ENCODE data around the gene GBP1. TPM values are rescaled to one million over a fixed set of nuclear protein-coding genes. Genes with fewer than 3 reads are reported as not detected.

The GBP1 gene
- total RNA-seq, 1 donor from 2014 or later, result 39.3 TPM

DNA sequence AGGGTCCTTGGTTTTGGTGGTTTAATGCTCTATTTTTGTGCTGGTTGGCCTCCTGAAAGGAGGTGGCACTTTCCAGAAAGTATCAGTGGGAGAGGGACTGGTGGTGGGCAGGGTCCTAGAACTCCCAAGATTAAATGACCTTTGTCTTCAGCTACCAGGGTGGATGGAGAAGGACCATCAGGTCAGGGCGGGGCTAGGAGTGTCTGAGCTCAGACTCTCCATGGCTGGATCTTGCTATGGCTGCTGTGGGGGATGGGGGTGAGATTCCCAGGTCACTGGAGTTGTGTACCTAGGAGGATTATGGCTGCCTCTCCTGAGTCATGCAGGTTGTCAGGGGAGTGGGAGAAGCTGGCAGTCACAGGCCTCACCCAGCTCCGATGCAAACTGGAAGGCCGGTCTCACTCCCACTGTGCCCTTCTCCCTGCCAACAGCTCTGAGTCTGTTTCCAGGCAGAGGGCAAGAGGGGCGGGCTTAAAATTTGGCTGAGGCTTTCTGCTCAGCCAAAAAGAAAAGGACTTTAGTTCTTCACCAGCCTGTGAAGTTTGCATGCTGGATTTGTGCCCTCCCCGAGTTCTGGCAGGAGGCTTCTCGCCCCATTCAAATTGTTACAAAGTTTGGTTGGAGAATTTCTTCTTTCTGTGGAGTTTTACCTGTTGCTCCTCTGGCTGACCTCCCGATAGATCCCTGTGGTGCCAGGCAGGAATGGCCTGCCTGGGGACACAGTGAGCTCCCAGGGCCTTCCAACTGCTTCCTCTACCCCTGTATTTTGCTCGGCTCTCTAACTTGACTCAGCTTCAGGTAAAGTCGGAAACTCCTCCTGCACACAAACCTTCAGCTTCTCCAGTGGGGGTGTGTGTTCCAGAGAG, 59.5 kb downstream of the GBP1 start:
- no peak for DNase-seq (ENCODE audit: low spot score)

Other genes starting within 250 kb of the GBP1 start
- gene GTF2B, start 173.6 kb downstream of the GBP1 start, total RNA-seq, result 28.6 TPM
- gene KYAT3, start 72.6 kb downstream of the GBP1 start, total RNA-seq, result 44.4 TPM
- gene RBMXL1, start 72.6 kb downstream of the GBP1 start, total RNA-seq, result 23.1 TPM
- gene GBP3, start 42.3 kb downstream of the GBP1 start, total RNA-seq, result 79.7 TPM
- gene GBP2, start 60.9 kb upstream of the GBP1 start, total RNA-seq, result 70.6 TPM
- gene GBP7, start 110.8 kb upstream of the GBP1 start, total RNA-seq, result not detected
- 13.6 TPM for gene GBP4, start 133.7 kb upstream of the GBP1 start, total RNA-seq
- gene GBP5, start 207.7 kb upstream of the GBP1 start, total RNA-seq, result 2.3 TPM

All from ureter (tissue), 1 donor.